ENCODE results near the gene NR4A3. TPM values are rescaled to one million over a fixed set of nuclear protein-coding genes. Genes with fewer than 3 reads are reported as not detected.

The NR4A3 gene
- total and polyA plus RNA-seq, 12 donors: 0.83 to 70.8 (median 9.3) TPM

GRCh38 chr9:99833735-99834134, 12.1 kb downstream of the NR4A3 start:
- intact Hi-C loops (cut with DNase I): no loop called here
- H3K27me3 ChIP-seq: no peaks in the 10 kb centered on the region
- H3K27ac ChIP-seq: no peak overlapping the region
- H3K36me3 ChIP-seq (replicated peaks in 1 of 2): no peaks in the 10 kb centered on the region
- H3K4me3 ChIP-seq: no peak overlapping the region
- DNase-seq: no peak
- 81 to 92% (median 88%) methylated on average over 4 of the region's 4 CpGs for WGBS, 4 donors
- H3K4me1 ChIP-seq (replicated peaks in 1 of 2): no peaks in the 10 kb centered on the region
- TF ChIP-seq CTCF (IDR thresholded peaks at IDR 0.05): no peak
- TF ChIP-seq POLR2A (IDR thresholded peaks at IDR 0.05): no peak
- H3K9me3 ChIP-seq (replicated peaks in 1 of 3): no peaks in the 10 kb centered on the region

- no peaks in the 10 kb centered on the region for H3K27me3 ChIP-seq
- WGBS, 4 donors: 85 to 97% (median 94%) methylated on average over 3 of the region's 3 CpGs
- TF ChIP-seq CTCF (IDR thresholded peaks at IDR 0.05) (no peak), POLR2A (IDR thresholded peaks at IDR 0.05) (no peak)
These were observed 12.8 kb downstream of the NR4A3 start for GRCh38 chr9:99834474-99834873.

GRCh38 chr9:99835142-99835541, 13.5 kb downstream of the NR4A3 start:
- H3K9me3 ChIP-seq (replicated peaks in 1 of 3): no peaks in the 10 kb centered on the region
- intact Hi-C loops (cut with DNase I): no loop called here
- H3K36me3 ChIP-seq (replicated peaks in 1 of 2): no peaks in the 10 kb centered on the region
- no peaks in the 10 kb centered on the region for H3K27me3 ChIP-seq
- no peak overlapping the region for H3K27ac ChIP-seq
- H3K4me1 ChIP-seq (replicated peaks in 1 of 2): no peaks in the 10 kb centered on the region
- no peak for DNase-seq
- no peak for TF ChIP-seq POLR2A (IDR thresholded peaks at IDR 0.05)
- TF ChIP-seq CTCF (IDR thresholded peaks at IDR 0.05): no peak
- no peak overlapping the region for H3K4me3 ChIP-seq

More at GRCh38 chr9:99834474-99834873, 12.8 kb downstream of the NR4A3 start:
- no peak for DNase-seq
- no peaks in the 10 kb centered on the region for H3K36me3 ChIP-seq (replicated peaks in 1 of 2)
- no peaks in the 10 kb centered on the region for H3K4me1 ChIP-seq (replicated peaks in 1 of 2)
- H3K27ac ChIP-seq: no peak overlapping the region
- H3K4me3 ChIP-seq: no peak overlapping the region
- intact Hi-C loops (cut with DNase I): no loop called here
- H3K9me3 ChIP-seq (replicated peaks in 1 of 3): no peaks in the 10 kb centered on the region

GRCh38 chr9:99835581-99835980, 13.9 kb downstream of the NR4A3 start:
- no peak overlapping the region for H3K4me3 ChIP-seq
- intact Hi-C loops (cut with DNase I): no loop called here

More at GRCh38 chr9:99835581-99835980, 13.9 kb downstream of the NR4A3 start:
- Histone ChIP-seq H3K27me3 (no peaks in the 10 kb centered on the region), H3K4me1 (replicated peaks in 1 of 2) (no peaks in the 10 kb centered on the region), H3K36me3 (replicated peaks in 1 of 2) (no peaks in the 10 kb centered on the region), H3K9me3 (replicated peaks in 1 of 3) (no peaks in the 10 kb centered on the region), H3K27ac (no peak overlapping the region)
- TF ChIP-seq POLR2A (IDR thresholded peaks at IDR 0.05): no peak
- TF ChIP-seq CTCF (IDR thresholded peaks at IDR 0.05): no peak
- DNase-seq: no peak
